Activated gamma-delta T cell (primary cell): ENCODE measurements around the gene SLC6A9.

Experiments
- DNase-seq: peaks from one replicate; lab custom pipeline; 2025; lab: John Stamatoyannopoulos, UW

Gene SLC6A9

GRCh38 chr1:43969746-43970466 is 61.4 kb downstream of the SLC6A9 start, which contains the start of gene DPH2:
Gene DPH2, plus strand, starts transcription at chr1:43970010. Its CDS starts 166 bp downstream, at chr1:43970176.
- peak; percentile 81 for DNase-seq

- no peak for DNase-seq
These were observed 61.9 kb downstream of the SLC6A9 start for GRCh38 chr1:43969416-43969745.

GRCh38 chr1:43968348-43968948 is 62.8 kb downstream of the SLC6A9 start:
- no peak for DNase-seq

- no peak for DNase-seq
These were observed 65.9 kb downstream of the SLC6A9 start for GRCh38 chr1:43965316-43965715.

GRCh38 chr1:43963890-43964289 is 67.4 kb downstream of the SLC6A9 start:
- DNase-seq = no peak

- DNase-seq = no peak
These were observed 68.3 kb downstream of the SLC6A9 start for GRCh38 chr1:43963006-43963405.

- DNase-seq = no peak
These were observed 68.9 kb downstream of the SLC6A9 start for GRCh38 chr1:43962324-43962723.

GRCh38 chr1:43961692-43962091 is 69.6 kb downstream of the SLC6A9 start:
- DNase-seq = no peak

- DNase-seq = no peak
These were observed 70.5 kb downstream of the SLC6A9 start for GRCh38 chr1:43960798-43961197.

- DNase-seq = no peak
These were observed 72.7 kb downstream of the SLC6A9 start for GRCh38 chr1:43958351-43959255.

GRCh38 chr1:43957407-43958040 is 73.7 kb downstream of the SLC6A9 start:
- DNase-seq = no peak

- no peak for DNase-seq
These were observed 75.0 kb downstream of the SLC6A9 start for GRCh38 chr1:43956234-43956633.

GRCh38 chr1:43954036-43954435 is 77.2 kb downstream of the SLC6A9 start:
- no peak for DNase-seq

- no peak for DNase-seq
These were observed 77.9 kb downstream of the SLC6A9 start for GRCh38 chr1:43953361-43953760.

- DNase-seq = no peak
These were observed 78.4 kb downstream of the SLC6A9 start for GRCh38 chr1:43952731-43953346.

- DNase-seq = no peak
These were observed 80.0 kb downstream of the SLC6A9 start for GRCh38 chr1:43951021-43951985.

- DNase-seq = no peak
These were observed 81.6 kb downstream of the SLC6A9 start for GRCh38 chr1:43949678-43950077.

- no peak for DNase-seq
These were observed 83.3 kb downstream of the SLC6A9 start for GRCh38 chr1:43947874-43948437.

GRCh38 chr1:43947061-43947873 is 84.0 kb downstream of the SLC6A9 start:
- no peak for DNase-seq
